Measurements from ENCODE around the gene TSPAN17. TPM values are rescaled to one million over a fixed set of nuclear protein-coding genes. Genes with fewer than 3 reads are reported as not detected.

TSPAN17 gene
- polyA plus RNA-seq, 1 of the 3 experiments (the other 2 are of a cell fraction) = 61.7 TPM

- TF ChIP-seq MXI1 (IDR thresholded peaks at IDR 0.05; ENCODE audit: low read depth, low read length) (no peak), EZH2phosphoT487 (IDR thresholded peaks at IDR 0.05; ENCODE audit: borderline replicate concordance, low read depth) (no peak), TEAD4 (IDR thresholded peaks at IDR 0.05; ENCODE audit: borderline replicate concordance, insufficient read depth) (no peak)
Measured at GRCh38 chr5:176606032-176606431, 41.3 kb upstream of the TSPAN17 start (continued).

- H3K4me1 ChIP-seq (ENCODE audit: control insufficient read depth in 1 of 2, insufficient read depth in 2 of 2, low read depth in 1 of 2, low read length in 1 of 2) = peaks cover 0 to 30% of the 10 kb centered on the region in 2 experiments; a peak in 1 of 4 replicates
- no peaks in the 10 kb centered on the region for H3K9me3 ChIP-seq
- H2AFZ ChIP-seq (ENCODE audit: low read depth) = no peak overlapping the region
- H3K4me2 ChIP-seq = no peak overlapping the region
- H3K9me2 ChIP-seq = no peaks in the 10 kb centered on the region
- H4K20me1 ChIP-seq (ENCODE audit: insufficient read depth) = peaks cover 43% of the 10 kb centered on the region; the same call in 1 of the 2 replicates
- H3K27me3 ChIP-seq (ENCODE audit: insufficient read depth) = no peaks in the 10 kb centered on the region
- H3K79me2 ChIP-seq (ENCODE audit: insufficient read depth) = peaks cover 21% of the 10 kb centered on the region
- H3K27ac ChIP-seq (ENCODE audit: low read depth in 2 of 2, low read length in 1 of 2) = no peak overlapping the region
- CTCF ChIA-PET = interaction anchor here (0.6 to 3.8 kb wide), 5 partner anchors 12 to 877 kb away, joined by 3 to 15 read pairs (median 6); partner anchors contain the start of gene CLTB
- WGBS (ENCODE audit: low lambda C conversion rate) = 100% methylated on average over 3 of the region's 3 CpGs
- no peak for DNase-seq
- no peak overlapping the region for H3K9ac ChIP-seq
- H3K36me3 ChIP-seq (replicated peaks in 1 of 2; ENCODE audit: control insufficient read depth in 1 of 2, insufficient read depth in 2 of 2, low read length in 1 of 2) = no peaks in the 10 kb centered on the region
- H3K4me3 ChIP-seq (ENCODE audit: low read depth in 2 of 2, low read length in 1 of 2) = no peak overlapping the region
- POLR2A ChIA-PET = no interaction called here
- TF ChIP-seq FOXJ3 (CRISPR knock-in tag; IDR thresholded peaks at IDR 0.05) = no peak
- TF ChIP-seq ZBTB33 (IDR thresholded peaks at IDR 0.05; ENCODE audit: borderline replicate concordance, low read depth) = no peak
- TF ChIP-seq RFX5 (IDR thresholded peaks at IDR 0.05; ENCODE audit: low read length) = no peak
- no peak for TF ChIP-seq REST (IDR thresholded peaks at IDR 0.05; ENCODE audit: low read depth, low read length)
- no peak for TF ChIP-seq JUND (IDR thresholded peaks at IDR 0.05)
- H3F3A ChIP-seq (replicated peaks; ENCODE audit: insufficient read depth) = peaks cover 4% of the 10 kb centered on the region
Measured at GRCh38 chr5:176606875-176607274, 40.4 kb upstream of the TSPAN17 start.
